Measurements from ENCODE around the gene SLC46A1.

GRCh38 chr17:28372945-28373274, 33.1 kb downstream of the SLC46A1 start:
- TF ChIP-seq SP1 (IDR thresholded peaks at IDR 0.05) (no peak), BHLHE40 (IDR thresholded peaks at IDR 0.05; ENCODE audit: borderline replicate concordance) (no peak), L3MBTL2 (conservative IDR thresholded peaks at IDR 0.05) (no peak), FOXM1 (IDR thresholded peaks at IDR 0.05; ENCODE audit: borderline replicate concordance) (no peak), FOXK2 (IDR thresholded peaks at IDR 0.05) (no peak), ZNF384 (IDR thresholded peaks at IDR 0.05) (no peak), ARNT (IDR thresholded peaks at IDR 0.05) (no peak), ELF4 (IDR thresholded peaks at IDR 0.05) (no peak), FOXA1 (IDR thresholded peaks at IDR 0.05) (no peak), LEF1 (IDR thresholded peaks at IDR 0.05; ENCODE audit: borderline replicate concordance) (no peak), TARDBP (IDR thresholded peaks at IDR 0.05) (no peak), SUZ12 (IDR thresholded peaks at IDR 0.05) (no peak)

All from HEK293T (cell line).